Esophagus muscularis mucosa (tissue), 4 donors: ENCODE results near the gene EDEM1. TPM values are rescaled to one million over a fixed set of nuclear protein-coding genes. Genes with fewer than 3 reads are reported as not detected.

Experiments
- DNase-seq: peaks from one replicate; pipeline ENCODE4 v3.0.0-alpha.2; 2017; ENCODE audit errors: extremely low spot score
- H3K27ac ChIP-seq, 4 donors: fragments of 200-600 bp; sonication (generic); replicated peaks in 1 of 4; 1 replicate in 3 of 4; 2 replicates in 1 of 4; pipeline ENCODE4 v1.5.1; 2016 to 2019; ENCODE audit warnings: mild to moderate bottlenecking in 1 of 4
- H3K27me3 ChIP-seq, 4 donors: fragments of 200-600 bp; sonication (generic); one replicate each; pipeline versions ENCODE4 v1.5.1 to v1.6.0; 2016 to 2019
- H3K36me3 ChIP-seq, 4 donors: fragments of 200-600 bp; sonication (generic); one replicate each; pipeline ENCODE4 v1.5.1; 2016 to 2019
- H3K4me1 ChIP-seq, 4 donors: fragments of 200-600 bp; sonication (generic); one replicate each; pipeline ENCODE4 v1.5.1; 2016 to 2019
- H3K4me3 ChIP-seq, 4 donors: fragments of 200-600 bp; sonication (generic); 1 replicate in 2 of 4; 2 replicates in 2 of 4; pipeline ENCODE4 v1.5.1; 2016 to 2019; ENCODE audit warnings: mild to moderate bottlenecking in 4 of 4, moderate library complexity in 1 of 4
- H3K9me3 ChIP-seq, 4 donors: fragments of 200-600 bp; sonication (generic); 1 replicate in 3 of 4; 2 replicates in 1 of 4; pipeline ENCODE4 v1.5.1; 2016 to 2019
- CTCF ChIP-seq, 3 experiments: fragments of 200-600 bp in 2 of 3; fragments of 450-650 bp in 1 of 3; sonication (generic) in 2 of 3; IDR thresholded peaks; one replicate each; pipeline ENCODE4 v1.5.1; 2017 to 2019; ENCODE audit warnings: antibody characterized with exemption in 3 of 3, mild to moderate bottlenecking in 2 of 3, moderate library complexity in 1 of 3
- EP300 ChIP-seq: sonication (generic); formaldehyde crosslinking; IDR thresholded peaks from one replicate; pipeline ENCODE4 v1.6.1; 2017; ENCODE audit warnings: antibody characterized with exemption
- POLR2A ChIP-seq: fragments of 450-650 bp; IDR thresholded peaks from one replicate; pipeline ENCODE4 v1.6.1; 2017; ENCODE audit warnings: antibody characterized with exemption, moderate library complexity, mild to moderate bottlenecking, low read depth
- POLR2AphosphoS5 ChIP-seq, 2 donors: sonication (generic); formaldehyde crosslinking; IDR thresholded peaks; one replicate each; pipeline ENCODE4 v1.6.1; 2017; ENCODE audit warnings: antibody characterized with exemption in 2 of 2
- WGBS: methylation state at CpG from one replicate; pipeline ENCODE4 v1.1.5; 2018; 5-methylcytosine and 5-hydroxymethylcytosine counted together
- intact Hi-C: fragments of 100-400 bp; cut with DNase I; formaldehyde crosslinking; loops from one replicate; pipeline ENCODE4 v1.15.1; 2023
- total RNA-seq, 4 donors: library from RNA; depleted of rRNA; stranded (reverse); fragments of >200 nt; gene quantifications; one replicate each; pipeline versions ENCODE4 v1.1.0 to v1.2.1, GENCODE V29; 2016

Gene EDEM1
- total RNA-seq, 4 donors from 2014 or later, result 16.6 to 23.3 (median 19.3) TPM

- Histone ChIP-seq H3K4me3 (no peak overlapping the region), H3K27ac (peak overlapping the region in 2 of 4 donors; percentile 28 to 34), H3K4me1 (peaks cover 6 to 19% (median 17%) of the 10 kb centered on the region in 4 donors), H3K9me3 (no peaks in the 10 kb centered on the region), H3K27me3 (no peaks in the 10 kb centered on the region), H3K36me3 (peaks cover 36 to 65% (median 49%) of the 10 kb centered on the region in 4 donors)
- WGBS, result 46% methylated on average over 9 of the region's 9 CpGs
- intact Hi-C loops, result no loop called here
- DNase-seq, result no peak
- no peak for TF ChIP-seq CTCF (IDR thresholded peaks at IDR 0.05)
- no peak for TF ChIP-seq POLR2AphosphoS5 (IDR thresholded peaks at IDR 0.05)
- TF ChIP-seq POLR2A, result no peak
- TF ChIP-seq EP300, result no peak
Observed at GRCh38 chr3:5217824-5218595, 30.5 kb downstream of the EDEM1 start.

- intact Hi-C loops, result no loop called here
- DNase-seq, result no peak
- Histone ChIP-seq H3K4me1 (peaks cover 6 to 19% (median 17%) of the 10 kb centered on the region in 4 donors), H3K36me3 (peaks cover 28 to 57% (median 41%) of the 10 kb centered on the region in 4 donors), H3K27me3 (no peaks in the 10 kb centered on the region), H3K4me3 (no peak overlapping the region), H3K27ac (peak overlapping the region in 1 of 4 donors; percentile 28), H3K9me3 (no peaks in the 10 kb centered on the region)
- WGBS, result 47% methylated on average over 5 of the region's 5 CpGs
- TF ChIP-seq POLR2A (no peak), EP300 (no peak), POLR2AphosphoS5 (IDR thresholded peaks at IDR 0.05) (no peak), CTCF (IDR thresholded peaks at IDR 0.05) (no peak)
Observed at GRCh38 chr3:5218815-5219214, 31.3 kb downstream of the EDEM1 start.

- H3K27me3 ChIP-seq, result no peaks in the 10 kb centered on the region
- DNase-seq, result no peak
- WGBS, result 89% methylated on average over 4 of the region's 4 CpGs
- H3K4me1 ChIP-seq, result peaks cover 6 to 19% (median 17%) of the 10 kb centered on the region in 4 donors
- H3K36me3 ChIP-seq, result peaks cover 24 to 53% (median 37%) of the 10 kb centered on the region in 4 donors
- H3K9me3 ChIP-seq, result no peaks in the 10 kb centered on the region
- no peak overlapping the region for H3K4me3 ChIP-seq
- intact Hi-C loops, result no loop called here
- no peak overlapping the region for H3K27ac ChIP-seq
- TF ChIP-seq EP300, result no peak
- TF ChIP-seq CTCF (IDR thresholded peaks at IDR 0.05), result no peak
- TF ChIP-seq POLR2A, result no peak
- no peak for TF ChIP-seq POLR2AphosphoS5 (IDR thresholded peaks at IDR 0.05)
Observed at GRCh38 chr3:5219216-5219615, 31.7 kb downstream of the EDEM1 start.

- no peak for DNase-seq
- no peak overlapping the region for H3K4me3 ChIP-seq
- H3K4me1 ChIP-seq, result peaks cover 6 to 19% (median 17%) of the 10 kb centered on the region in 4 donors
- no peaks in the 10 kb centered on the region for H3K27me3 ChIP-seq
- H3K9me3 ChIP-seq, result no peaks in the 10 kb centered on the region
- intact Hi-C loops, result no loop called here
- H3K27ac ChIP-seq, result no peak overlapping the region
- H3K36me3 ChIP-seq, result peaks cover 16 to 43% (median 32%) of the 10 kb centered on the region in 4 donors
- TF ChIP-seq CTCF (IDR thresholded peaks at IDR 0.05) (no peak), POLR2AphosphoS5 (IDR thresholded peaks at IDR 0.05) (no peak), EP300 (no peak), POLR2A (no peak)
- WGBS, result 64% methylated on average over 5 of the region's 5 CpGs
Observed at GRCh38 chr3:5220193-5220592, 32.7 kb downstream of the EDEM1 start.
